ENCODE results near the gene BRD1. TPM values are rescaled to one million over a fixed set of nuclear protein-coding genes. Genes with fewer than 3 reads are reported as not detected.
A peak's percentile ranks its signal among the peaks of the same experiment; 100 is the strongest.
"Not testable (repeated sequence)": the region's sequence is repeated elsewhere in the genome, so short reads cannot be mapped to it uniquely, and the experiment has no call there.

BRD1 gene
- total RNA-seq, 2 experiments from 2014 or later = 49.9 to 56.6 TPM

DNA sequence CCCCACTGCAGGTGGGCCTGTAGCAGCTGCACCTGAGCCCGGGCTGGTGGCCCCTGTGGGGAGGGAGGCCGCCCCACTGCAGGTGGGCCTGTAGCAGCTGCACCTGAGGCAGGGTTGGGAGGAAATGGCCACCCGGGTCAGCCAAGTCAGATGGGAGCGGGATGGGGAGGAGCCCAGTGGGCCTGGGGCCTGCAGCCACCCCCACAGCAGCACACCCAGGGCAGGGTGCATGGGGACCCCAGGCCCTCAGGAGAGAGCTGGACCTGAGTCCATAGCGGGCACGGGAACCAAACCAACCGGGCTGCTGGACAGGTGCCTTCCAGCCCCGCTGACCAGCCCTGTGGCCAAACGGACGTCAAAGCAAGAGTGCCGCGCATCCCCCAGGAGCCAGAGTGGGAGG is 61.7 kb downstream of the BRD1 start:
- peaks cover 3% of the 10 kb centered on the region for H3K36me3 Mint-ChIP-seq
- no peak for ATAC-seq
- H3K27me3 Mint-ChIP-seq = no peaks in the 10 kb centered on the region
- peak; percentile 30 for DNase-seq
- CTCF ChIA-PET = interaction anchor here (1.3 to 2.2 kb wide), 4 partner anchors 124 to 264 kb away, joined by 3 to 32 read pairs (median 18); partner anchors contain the start of genes ALG12 and CRELD2
- H3K9me3 Mint-ChIP-seq (ENCODE audit: low read depth) = peaks cover 3% of the 10 kb centered on the region
- H3K4me1 Mint-ChIP-seq = peaks cover 19% of the 10 kb centered on the region
- no peak overlapping the region for H3K27ac Mint-ChIP-seq
- H3K4me3 Mint-ChIP-seq = no peak overlapping the region

DNA sequence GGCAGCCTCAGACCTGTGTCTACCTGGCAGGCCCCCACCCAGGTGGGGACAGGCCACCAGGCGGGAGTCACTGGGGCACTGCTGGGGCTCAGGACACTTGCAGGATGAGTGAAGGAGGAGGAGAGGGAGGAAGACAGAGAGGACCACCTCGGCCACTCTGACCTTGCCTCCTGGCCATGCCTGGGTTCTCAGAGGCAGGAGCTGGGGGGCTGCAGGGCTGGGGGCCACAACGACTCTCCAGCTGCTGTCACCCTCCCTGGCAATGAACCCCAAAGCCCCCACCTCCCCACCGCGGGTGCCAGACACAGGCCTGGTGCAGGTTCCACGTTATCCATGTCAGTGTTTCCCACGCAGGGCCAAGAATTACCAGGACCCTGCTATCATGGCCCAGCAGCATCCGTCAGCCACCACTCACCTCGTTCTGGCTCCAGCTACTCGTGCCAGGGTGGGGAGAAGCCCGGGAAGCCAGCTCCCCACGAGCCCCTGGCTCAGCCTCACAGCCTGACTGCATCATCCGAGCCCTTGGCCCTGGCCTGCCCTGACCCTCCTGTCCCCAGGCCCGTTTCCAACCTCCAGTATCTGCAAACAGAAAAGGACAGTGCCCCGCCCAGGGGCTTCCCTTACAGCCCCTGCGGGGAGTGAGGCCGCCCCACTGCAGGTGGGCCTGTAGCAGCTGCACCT is 62.4 kb downstream of the BRD1 start:
- DNase-seq (peak; percentile 29), ATAC-seq (no peak)
- Mint-ChIP-seq H3K4me1 (peaks cover 20% of the 10 kb centered on the region), H3K36me3 (peaks cover 3% of the 10 kb centered on the region), H3K27me3 (no peaks in the 10 kb centered on the region), H3K27ac (no peak overlapping the region), H3K4me3 (no peak overlapping the region), H3K9me3 (ENCODE audit: low read depth) (peaks cover 3% of the 10 kb centered on the region)
- CTCF ChIA-PET = no interaction called here

GRCh38 chr22:49764127-49764581 is 63.5 kb downstream of the BRD1 start:
- Mint-ChIP-seq H3K4me1 (peaks cover 23% of the 10 kb centered on the region), H3K27me3 (no peaks in the 10 kb centered on the region), H3K27ac (no peak overlapping the region), H3K36me3 (peaks cover 3% of the 10 kb centered on the region), H3K4me3 (no peak overlapping the region), H3K9me3 (ENCODE audit: low read depth) (peaks cover 3% of the 10 kb centered on the region)
- DNase-seq (peak; percentile 34), ATAC-seq (no peak)
- CTCF ChIA-PET = interaction anchor here (1.2 kb wide), 1 partner anchor 266 kb away, joined by 5 read pairs; no protein-coding TSS in a partner anchor

- DNase-seq = peak; percentile 26
- Mint-ChIP-seq H3K36me3 (peaks cover 3% of the 10 kb centered on the region), H3K4me1 (peaks cover 23% of the 10 kb centered on the region), H3K27me3 (no peaks in the 10 kb centered on the region), H3K9me3 (ENCODE audit: low read depth) (peaks cover 3% of the 10 kb centered on the region), H3K4me3 (no peak overlapping the region), H3K27ac (no peak overlapping the region)
- ATAC-seq = no peak
- CTCF ChIA-PET = interaction anchor here (1.2 kb wide), 1 partner anchor 267 kb away, joined by 5 read pairs; no protein-coding TSS in a partner anchor
Measured at GRCh38 chr22:49763696-49764095, 64.0 kb downstream of the BRD1 start.

DNA sequence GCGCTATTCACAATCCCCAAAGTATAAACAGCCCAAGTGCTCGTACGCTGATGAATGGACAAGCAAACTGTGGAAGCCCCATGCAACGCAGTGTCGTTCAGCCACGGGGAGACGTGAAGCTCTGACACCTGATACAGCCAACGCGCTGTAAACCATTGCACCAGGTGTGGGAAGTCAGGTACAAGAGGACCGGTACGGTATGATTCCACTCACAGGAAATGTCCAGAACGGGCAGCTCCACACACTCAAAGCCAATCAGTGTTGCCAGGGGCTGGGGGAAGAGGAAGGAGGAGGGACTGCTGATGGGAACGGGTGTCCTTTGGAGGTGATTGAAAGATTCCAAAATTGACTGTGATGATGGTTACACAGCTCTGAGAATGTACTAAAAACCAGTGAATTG is 64.5 kb downstream of the BRD1 start:
- Mint-ChIP-seq H3K27me3 (no peaks in the 10 kb centered on the region), H3K9me3 (ENCODE audit: low read depth) (peaks cover 3% of the 10 kb centered on the region), H3K4me1 (peaks cover 23% of the 10 kb centered on the region), H3K36me3 (peaks cover 3% of the 10 kb centered on the region), H3K27ac (no peak overlapping the region), H3K4me3 (no peak overlapping the region)
- ATAC-seq (no peak), DNase-seq (peak; percentile 38)
- CTCF ChIA-PET = interaction anchor here (1.2 kb wide), 1 partner anchor 267 kb away, joined by 5 read pairs; no protein-coding TSS in a partner anchor

DNA sequence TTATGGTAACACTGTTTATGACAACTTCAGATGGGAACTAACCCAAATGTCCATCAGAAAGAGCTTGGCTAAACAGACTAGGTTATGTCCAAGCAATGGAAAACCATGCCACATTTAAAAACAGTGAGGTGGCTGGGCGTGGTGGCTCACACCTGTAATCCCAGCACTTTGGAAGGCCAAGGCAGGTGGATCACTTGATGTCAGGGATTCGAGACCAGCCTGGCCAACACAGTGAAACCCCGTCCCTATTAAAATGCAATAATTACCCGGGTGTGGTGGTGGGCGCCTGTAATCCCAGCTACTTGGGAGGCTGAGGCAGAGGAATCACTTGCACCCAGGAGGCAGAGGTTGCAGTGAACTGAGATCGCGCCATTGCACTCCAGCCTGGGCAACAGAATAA is 65.1 kb downstream of the BRD1 start:
- not testable (repeated sequence) for H3K36me3 Mint-ChIP-seq; H3K27ac Mint-ChIP-seq; DNase-seq; H3K9me3 Mint-ChIP-seq (ENCODE audit: low read depth); H3K27me3 Mint-ChIP-seq; ATAC-seq; H3K4me3 Mint-ChIP-seq
- peaks cover 22% of the 10 kb centered on the region for H3K4me1 Mint-ChIP-seq
- CTCF ChIA-PET = interaction anchor here (2.4 kb wide), 1 partner anchor 268 kb away, joined by 9 read pairs; no protein-coding TSS in a partner anchor

DNA sequence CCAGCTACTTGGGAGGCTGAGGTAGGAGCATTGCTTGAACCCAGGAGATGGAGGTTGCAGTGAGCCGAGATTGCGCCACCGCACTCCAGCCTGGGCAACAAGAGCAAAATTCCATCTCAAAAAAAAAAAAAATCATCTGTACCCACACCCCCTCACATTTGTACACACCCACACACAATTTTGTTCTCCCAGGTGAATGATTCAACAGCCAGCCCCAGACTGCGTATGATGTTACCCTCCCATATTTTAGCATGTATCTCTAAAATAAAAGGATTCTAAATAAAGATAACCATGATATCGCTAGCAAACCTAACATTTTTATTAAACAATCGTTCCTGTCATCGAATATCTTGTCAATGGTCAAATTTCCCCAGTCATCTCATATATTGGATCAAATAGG is 65.8 kb downstream of the BRD1 start:
- Mint-ChIP-seq H3K36me3 (no peaks in the 10 kb centered on the region), H3K4me3 (no peak overlapping the region), H3K4me1 (peaks cover 22% of the 10 kb centered on the region), H3K9me3 (ENCODE audit: low read depth) (no peaks in the 10 kb centered on the region), H3K27ac (no peak overlapping the region), H3K27me3 (no peaks in the 10 kb centered on the region)
- CTCF ChIA-PET = interaction anchor here (2.4 kb wide), 1 partner anchor 269 kb away, joined by 9 read pairs; no protein-coding TSS in a partner anchor
- DNase-seq = no peak
- ATAC-seq = no peak

- peak; percentile 62 for DNase-seq
- H3K9me3 Mint-ChIP-seq (ENCODE audit: low read depth) = no peaks in the 10 kb centered on the region
- H3K4me3 Mint-ChIP-seq = no peak overlapping the region
- peak overlapping the region; percentile 57 for H3K27ac Mint-ChIP-seq
- ATAC-seq = peak; percentile 66
- CTCF ChIA-PET = interaction anchor here (2.4 kb wide), 1 partner anchor 269 kb away, joined by 9 read pairs; no protein-coding TSS in a partner anchor
- no peaks in the 10 kb centered on the region for H3K27me3 Mint-ChIP-seq
- H3K36me3 Mint-ChIP-seq = no peaks in the 10 kb centered on the region
- peaks cover 22% of the 10 kb centered on the region for H3K4me1 Mint-ChIP-seq
Measured at GRCh38 chr22:49760630-49761571, 66.8 kb downstream of the BRD1 start.

- Mint-ChIP-seq H3K27me3 (no peaks in the 10 kb centered on the region), H3K36me3 (no peaks in the 10 kb centered on the region), H3K4me3 (no peak overlapping the region), H3K27ac (no peak overlapping the region), H3K4me1 (peaks cover 22% of the 10 kb centered on the region), H3K9me3 (ENCODE audit: low read depth) (no peaks in the 10 kb centered on the region)
- ATAC-seq (no peak), DNase-seq (no peak)
- CTCF ChIA-PET = interaction anchor here (2.4 kb wide), 1 partner anchor 270 kb away, joined by 9 read pairs; no protein-coding TSS in a partner anchor
Measured at GRCh38 chr22:49760280-49760629, 67.4 kb downstream of the BRD1 start.

DNA sequence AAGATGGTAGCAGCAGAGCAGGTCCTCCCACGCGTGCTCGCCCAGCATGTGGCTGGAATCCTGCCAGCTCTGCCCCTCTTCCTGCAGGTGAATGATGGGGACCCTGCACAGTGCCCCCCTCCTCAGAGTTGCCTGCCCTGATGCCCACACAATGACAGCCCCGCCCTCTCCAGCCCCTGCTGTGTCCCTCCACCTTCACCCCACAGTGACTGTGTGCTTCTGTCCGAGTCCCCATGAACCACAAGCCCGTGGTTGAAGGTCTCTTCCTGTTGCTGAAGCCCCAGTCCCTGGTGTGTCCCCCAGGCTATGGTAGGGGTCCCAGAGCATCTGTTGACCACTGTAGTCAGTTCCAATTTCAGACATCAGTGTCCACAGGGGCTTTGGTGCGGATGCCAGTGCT is 71.0 kb downstream of the BRD1 start:
- DNase-seq = no peak
- Mint-ChIP-seq H3K4me1 (peaks cover 16% of the 10 kb centered on the region), H3K27ac (no peak overlapping the region), H3K36me3 (no peaks in the 10 kb centered on the region), H3K4me3 (no peak overlapping the region), H3K9me3 (ENCODE audit: low read depth) (no peaks in the 10 kb centered on the region), H3K27me3 (no peaks in the 10 kb centered on the region)
- no peak for ATAC-seq
- CTCF ChIA-PET = no interaction called here

- Mint-ChIP-seq H3K4me1 (peaks cover 14% of the 10 kb centered on the region), H3K27me3 (no peaks in the 10 kb centered on the region), H3K27ac (no peak overlapping the region), H3K9me3 (ENCODE audit: low read depth) (no peaks in the 10 kb centered on the region), H3K36me3 (no peaks in the 10 kb centered on the region), H3K4me3 (no peak overlapping the region)
- CTCF ChIA-PET = no interaction called here
- DNase-seq (no peak), ATAC-seq (no peak)
Measured at GRCh38 chr22:49756201-49756600, 71.5 kb downstream of the BRD1 start.

- DNase-seq = no peak
- Mint-ChIP-seq H3K27me3 (no peaks in the 10 kb centered on the region), H3K4me1 (peaks cover 8% of the 10 kb centered on the region), H3K27ac (no peak overlapping the region), H3K4me3 (no peak overlapping the region), H3K9me3 (ENCODE audit: low read depth) (no peaks in the 10 kb centered on the region), H3K36me3 (no peaks in the 10 kb centered on the region)
- CTCF ChIA-PET = no interaction called here
- ATAC-seq = no peak
Measured at GRCh38 chr22:49755631-49756001, 72.1 kb downstream of the BRD1 start.

GRCh38 chr22:49754696-49755630 is 72.7 kb downstream of the BRD1 start:
- DNase-seq = peak; percentile 37
- Mint-ChIP-seq H3K27ac (no peak overlapping the region), H3K4me1 (peaks cover 2% of the 10 kb centered on the region), H3K27me3 (no peaks in the 10 kb centered on the region), H3K4me3 (no peak overlapping the region), H3K36me3 (no peaks in the 10 kb centered on the region), H3K9me3 (ENCODE audit: low read depth) (no peaks in the 10 kb centered on the region)
- CTCF ChIA-PET = no interaction called here
- ATAC-seq = no peak
